ENCODE measurements around the gene NLGN1.

NLGN1 gene

DNA sequence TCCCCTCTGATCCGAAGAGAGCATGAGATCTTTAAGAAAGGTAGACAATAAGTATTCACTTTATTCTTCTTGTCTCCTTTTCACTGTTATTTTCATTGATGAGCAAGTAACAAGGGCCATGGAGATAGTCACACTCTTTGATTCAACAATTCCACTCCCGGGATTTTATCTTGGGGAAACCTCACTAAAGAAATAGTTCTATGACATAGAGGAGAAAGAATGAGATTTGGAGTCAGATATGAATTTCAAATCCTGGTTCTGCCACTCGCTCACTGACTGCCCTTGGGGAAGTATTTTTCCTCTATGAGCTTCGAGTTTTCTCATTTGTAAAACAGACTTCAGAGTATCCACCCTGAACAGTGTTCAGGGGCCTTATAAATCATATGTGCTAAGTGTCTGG is 514.6 kb downstream of the NLGN1 start:
- no peak for DNase-seq (ENCODE audit: low read depth)

GRCh38 chr3:173913397-173913796 is 515.9 kb downstream of the NLGN1 start:
- no peak for DNase-seq (ENCODE audit: low read depth)

GRCh38 chr3:173913974-173914421 is 516.5 kb downstream of the NLGN1 start:
- DNase-seq (ENCODE audit: low read depth): no peak

- DNase-seq (ENCODE audit: low read depth): no peak
These were observed 519.3 kb downstream of the NLGN1 start for GRCh38 chr3:173916799-173917198.

GRCh38 chr3:173920386-173920785 is 522.8 kb downstream of the NLGN1 start:
- no peak for DNase-seq (ENCODE audit: low read depth)

GRCh38 chr3:173921732-173922131 is 524.2 kb downstream of the NLGN1 start:
- no peak for DNase-seq (ENCODE audit: low read depth)

- DNase-seq (ENCODE audit: low read depth): no peak
These were observed 525.7 kb downstream of the NLGN1 start for GRCh38 chr3:173923204-173923603.

GRCh38 chr3:173930251-173930650 is 532.7 kb downstream of the NLGN1 start:
- no peak for DNase-seq (ENCODE audit: low read depth)

- DNase-seq (ENCODE audit: low read depth): no peak
These were observed 535.1 kb downstream of the NLGN1 start for GRCh38 chr3:173932624-173933023.

GRCh38 chr3:173933113-173933512 is 535.6 kb downstream of the NLGN1 start:
- no peak for DNase-seq (ENCODE audit: low read depth)

DNA sequence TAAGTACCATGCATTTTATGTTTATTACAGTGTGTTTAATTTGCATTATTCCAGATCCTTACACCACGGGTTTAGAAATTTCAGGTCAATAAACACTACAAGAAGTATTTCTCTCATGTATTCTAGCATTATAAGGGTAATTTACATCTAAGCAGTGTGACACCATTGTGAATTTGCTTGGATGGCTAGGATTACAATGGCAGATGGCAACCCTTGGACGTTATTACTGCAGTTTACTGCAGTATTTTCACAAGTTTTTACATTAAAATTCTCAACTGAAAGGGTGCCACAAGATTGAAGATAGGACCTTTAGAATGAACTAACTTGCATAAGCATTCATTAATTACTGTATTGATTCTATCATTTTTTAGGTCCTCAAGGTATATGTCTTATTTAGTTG is 538.8 kb downstream of the NLGN1 start:
- no peak for DNase-seq (ENCODE audit: low read depth)

- DNase-seq (ENCODE audit: low read depth): no peak
These were observed 540.6 kb downstream of the NLGN1 start for GRCh38 chr3:173938159-173938558.

DNA sequence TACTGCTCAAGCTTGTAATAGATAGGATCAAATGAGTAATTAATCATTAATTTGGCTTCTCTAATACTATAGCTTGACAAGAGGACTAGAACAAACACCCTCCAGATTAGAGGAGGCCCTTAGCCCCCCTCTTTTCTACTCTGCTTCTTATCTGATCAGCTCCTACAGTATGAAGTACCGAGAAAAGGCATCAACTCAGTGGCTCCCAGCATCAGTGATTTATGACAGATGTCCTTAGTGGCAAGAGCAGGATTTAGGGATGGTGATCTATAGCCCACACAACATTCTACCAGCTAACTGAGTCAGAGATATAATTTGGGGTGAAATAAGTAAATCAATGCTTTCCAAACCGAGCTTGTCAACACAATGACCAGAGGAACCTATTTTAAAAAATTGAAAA is 541.1 kb downstream of the NLGN1 start:
- no peak for DNase-seq (ENCODE audit: low read depth)

DNA sequence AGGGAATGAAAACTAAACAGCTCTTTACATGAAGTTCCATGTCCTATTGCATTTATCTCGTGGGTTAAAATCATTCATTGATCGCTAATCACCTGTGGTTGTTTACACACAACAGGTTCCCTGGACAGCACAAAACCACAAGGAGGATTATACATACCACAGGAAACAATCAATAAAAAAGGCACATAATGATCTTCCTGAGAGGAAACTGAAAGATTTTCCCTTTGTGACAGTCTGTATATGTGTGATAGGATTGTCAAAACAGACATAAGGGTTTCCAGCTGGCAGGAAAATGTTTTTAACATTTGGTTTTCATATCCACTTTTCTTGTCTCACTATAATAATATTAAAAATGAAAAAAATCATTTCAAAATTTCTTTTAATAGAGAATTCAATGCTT is 541.8 kb downstream of the NLGN1 start:
- DNase-seq (ENCODE audit: low read depth): no peak

DNA sequence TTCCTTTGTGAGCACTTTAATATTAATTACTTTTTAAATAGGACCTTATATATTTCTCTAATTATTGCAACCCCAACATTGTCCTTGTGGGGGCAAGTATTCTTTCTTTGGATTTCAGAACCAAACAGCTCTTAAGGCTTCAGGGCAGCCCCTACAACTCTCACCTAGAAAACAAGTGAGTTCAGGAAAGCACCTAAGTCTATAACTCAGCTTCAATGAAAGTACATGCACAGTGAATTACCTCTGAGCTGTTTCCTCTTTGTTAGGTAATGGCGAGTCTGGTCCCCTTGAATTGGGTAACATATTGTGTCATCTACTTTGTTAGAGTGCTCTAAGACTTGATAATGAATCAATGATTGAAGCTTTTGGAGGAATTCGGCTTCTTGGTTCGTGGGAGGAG is 545.7 kb downstream of the NLGN1 start:
- no peak for DNase-seq (ENCODE audit: low read depth)

DNA sequence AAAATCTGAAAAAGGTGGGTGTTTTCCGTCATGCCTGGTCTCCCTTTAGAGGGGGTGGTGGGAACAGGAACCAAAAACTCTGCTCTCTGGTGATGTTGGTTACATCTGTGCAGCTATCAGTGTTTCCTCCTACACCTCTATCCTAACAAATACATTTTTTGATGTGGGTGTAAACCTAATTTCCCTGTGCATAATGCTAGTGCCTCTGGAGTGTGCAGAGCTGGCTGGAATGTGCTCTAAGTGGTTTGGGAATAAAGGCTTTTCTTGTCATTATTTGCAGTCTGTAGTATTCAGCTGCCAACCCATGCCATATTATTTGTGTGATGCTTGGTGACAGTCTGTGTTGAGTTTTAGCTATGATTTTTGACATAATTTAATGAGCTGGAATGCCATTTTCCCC is 547.6 kb downstream of the NLGN1 start:
- DNase-seq (ENCODE audit: low read depth): no peak

GRCh38 chr3:173945806-173946205 is 548.3 kb downstream of the NLGN1 start:
- no peak for DNase-seq (ENCODE audit: low read depth)

DNA sequence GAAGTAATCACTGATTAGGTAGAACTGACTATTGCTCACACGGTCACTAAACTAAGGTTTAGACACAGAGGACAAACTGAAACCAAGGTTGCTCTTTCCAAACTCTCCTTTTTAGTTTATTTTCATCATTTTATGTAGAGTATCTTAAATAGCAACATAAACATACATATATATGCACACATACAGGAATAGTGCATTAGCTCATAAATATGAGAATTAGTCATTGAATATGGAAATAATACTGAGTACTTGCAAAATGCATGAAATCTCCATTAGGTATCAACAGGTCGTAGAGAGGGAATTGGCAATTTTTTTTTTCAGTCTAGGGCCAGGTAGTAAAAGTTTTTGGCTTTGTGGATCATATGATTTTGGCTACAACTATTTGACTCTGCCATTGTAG is 557.1 kb downstream of the NLGN1 start:
- no peak for DNase-seq (ENCODE audit: low read depth)

GRCh38 chr3:173957646-173958045 is 560.1 kb downstream of the NLGN1 start:
- DNase-seq (ENCODE audit: low read depth): no peak

DNA sequence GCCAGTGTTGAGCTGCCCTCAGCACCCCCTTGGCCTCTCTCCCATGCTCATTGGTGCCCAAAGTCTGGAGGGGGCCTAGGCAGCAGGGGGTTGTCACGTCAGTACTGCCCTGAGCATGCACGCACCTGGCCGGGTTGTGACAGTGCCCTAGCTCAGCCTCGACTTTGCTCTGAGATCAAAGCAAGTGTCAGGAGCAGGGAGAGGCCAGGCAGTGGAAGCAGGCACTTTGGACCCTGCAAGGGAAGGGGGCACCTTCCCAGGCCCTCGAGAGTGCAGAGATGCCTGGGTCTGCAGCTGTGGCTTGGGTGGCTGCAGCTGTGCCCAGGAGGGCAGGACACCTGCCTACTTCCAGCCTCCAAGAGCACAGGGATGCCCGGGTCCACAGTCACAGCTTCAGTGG is 561.3 kb downstream of the NLGN1 start:
- DNase-seq (ENCODE audit: low read depth): no peak

DNA sequence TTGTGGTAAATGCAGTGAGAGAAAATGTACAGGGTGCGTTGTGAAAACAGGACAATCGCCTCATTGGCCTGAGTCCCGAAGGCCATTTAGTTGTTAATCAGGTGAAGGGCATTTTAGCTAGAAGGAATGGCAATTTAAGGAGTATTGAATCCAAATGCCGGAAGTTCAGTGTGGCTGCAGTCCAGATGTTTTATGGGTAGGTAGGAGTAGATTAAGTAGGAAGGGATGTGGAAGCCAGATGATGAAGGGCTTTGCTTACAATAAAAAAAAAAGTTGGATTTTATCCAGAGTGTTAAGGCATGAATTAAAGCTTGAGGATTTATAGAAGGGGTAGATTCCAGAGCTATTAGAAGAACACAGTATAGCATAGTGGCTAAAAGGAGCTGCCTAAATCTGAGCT is 572.7 kb downstream of the NLGN1 start:
- no peak for DNase-seq (ENCODE audit: low read depth)

- no peak for DNase-seq (ENCODE audit: low read depth)
These were observed 578.7 kb downstream of the NLGN1 start for GRCh38 chr3:173976281-173976680.

- DNase-seq (ENCODE audit: low read depth): no peak
These were observed 580.2 kb downstream of the NLGN1 start for GRCh38 chr3:173977747-173978146.

DNA sequence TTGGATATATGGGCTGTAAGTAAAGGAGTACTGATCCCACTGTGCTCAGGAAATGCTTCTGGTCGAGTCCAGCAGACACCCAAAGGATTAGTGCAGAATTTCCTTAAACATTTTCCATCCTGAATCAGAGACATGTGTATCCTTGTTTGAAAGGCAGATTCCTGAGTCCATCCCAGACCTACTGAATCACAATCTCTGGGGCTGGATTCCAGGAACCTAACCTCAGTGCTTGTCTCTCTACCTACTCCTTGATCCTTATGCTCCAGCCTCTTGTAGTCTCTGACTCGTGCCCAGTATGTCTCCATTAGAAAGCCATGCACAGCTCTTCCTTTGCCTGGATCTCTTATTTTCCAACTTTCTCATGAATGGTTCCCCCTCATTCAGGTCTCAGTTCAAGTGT is 585.8 kb downstream of the NLGN1 start:
- DNase-seq (ENCODE audit: low read depth): no peak

DNA sequence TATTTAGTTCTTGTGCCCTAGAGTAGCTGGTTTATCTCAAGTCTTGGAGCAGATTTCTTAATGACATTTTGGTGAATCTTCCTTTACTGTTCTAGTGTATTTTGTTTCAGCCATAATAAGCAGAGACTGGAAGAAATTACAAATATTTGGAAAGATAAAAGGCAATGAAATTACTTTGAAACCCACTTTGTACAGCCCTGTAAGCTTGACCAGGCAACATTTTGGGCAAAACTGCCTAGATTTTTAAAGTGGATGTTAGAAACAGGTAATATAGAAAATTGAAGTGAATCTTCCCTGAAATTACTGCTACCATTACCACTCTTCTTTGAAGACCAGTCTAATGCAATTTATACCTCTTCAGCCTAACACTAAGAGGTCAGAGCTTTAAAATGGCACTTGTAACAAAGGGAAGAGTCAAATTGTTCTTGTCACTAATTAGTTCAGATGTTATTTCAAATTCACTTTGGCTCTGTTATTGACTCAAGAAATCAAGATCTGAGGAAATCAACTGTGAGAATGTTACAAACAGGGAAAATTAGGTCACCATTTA is 589.4 kb downstream of the NLGN1 start:
- no peak for DNase-seq (ENCODE audit: low read depth)
